ENCODE measurements around the gene TNFRSF11A.

TNFRSF11A gene

GRCh38 chr18:62324917-62325805 lies at the start of gene TNFRSF11A:
TSS of gene TNFRSF11A (plus strand) at chr18:62325310. CDS start at chr18:62325353, 43 bp downstream.
- peak; percentile 55 for DNase-seq

- no peak for DNase-seq
These were observed 48.1 kb upstream of the TNFRSF11A start for GRCh38 chr18:62277045-62277444.

- no peak for DNase-seq
These were observed 45.5 kb upstream of the TNFRSF11A start for GRCh38 chr18:62279561-62279960.

- DNase-seq, result no peak
These were observed 45.1 kb upstream of the TNFRSF11A start for GRCh38 chr18:62280058-62280457.

GRCh38 chr18:62280786-62281185 lies 44.3 kb upstream of the TNFRSF11A start:
- DNase-seq, result no peak

GRCh38 chr18:62281684-62282083 lies 43.4 kb upstream of the TNFRSF11A start:
- no peak for DNase-seq

- DNase-seq, result no peak
These were observed 42.9 kb upstream of the TNFRSF11A start for GRCh38 chr18:62282188-62282629.

GRCh38 chr18:62284637-62285036 lies 40.5 kb upstream of the TNFRSF11A start:
- no peak for DNase-seq

GRCh38 chr18:62285281-62285680 lies 39.8 kb upstream of the TNFRSF11A start:
- DNase-seq, result no peak

GRCh38 chr18:62287781-62288664 lies 37.1 kb upstream of the TNFRSF11A start:
- no peak for DNase-seq

- no peak for DNase-seq
These were observed 36.5 kb upstream of the TNFRSF11A start for GRCh38 chr18:62288665-62289008.

GRCh38 chr18:62289047-62289446 lies 36.1 kb upstream of the TNFRSF11A start:
- no peak for DNase-seq

GRCh38 chr18:62294073-62294472 lies 31.0 kb upstream of the TNFRSF11A start:
- no peak for DNase-seq

GRCh38 chr18:62300359-62300963 lies 24.6 kb upstream of the TNFRSF11A start:
- no peak for DNase-seq

- no peak for DNase-seq
These were observed 23.8 kb upstream of the TNFRSF11A start for GRCh38 chr18:62301322-62301721.

GRCh38 chr18:62312851-62313250 lies 12.3 kb upstream of the TNFRSF11A start:
- no peak for DNase-seq

GRCh38 chr18:62318228-62319180 lies 6.6 kb upstream of the TNFRSF11A start:
- no peak for DNase-seq

GRCh38 chr18:62321201-62321600 lies 3.9 kb upstream of the TNFRSF11A start:
- DNase-seq, result no peak

GRCh38 chr18:62323483-62324180 lies 1.5 kb upstream of the TNFRSF11A start:
- no peak for DNase-seq

GRCh38 chr18:62324181-62324828 lies 805 bp upstream of the TNFRSF11A start:
- no peak for DNase-seq

Data from stimulated activated naive CD4-positive, alpha-beta T cell treated with Interleukin-2 at 50 U/mL for 16 hours (primary cell).